Embryonic facial prominence (tissue), 1 donor: ENCODE measurements around the gene MRPL1.
"Not testable (repeated sequence)": the region's sequence is repeated elsewhere in the genome, so short reads cannot be mapped to it uniquely, and the experiment has no call there.

Source experiments
- DNase-seq: peaks from one replicate; pipeline ENCODE4 v3.0.0-alpha.2; 2016; ENCODE audit errors: extremely low spot score

Gene MRPL1

GRCh38 chr4:77913348-77913747 lies 50.7 kb downstream of the MRPL1 start:
- DNase-seq = no peak

GRCh38 chr4:77917075-77917474 lies 54.4 kb downstream of the MRPL1 start:
- DNase-seq = no peak

- no peak for DNase-seq
These were observed 55.0 kb downstream of the MRPL1 start for GRCh38 chr4:77917601-77918000.

- DNase-seq = no peak
These were observed 57.7 kb downstream of the MRPL1 start for GRCh38 chr4:77920371-77920770.

- DNase-seq = no peak
These were observed 59.1 kb downstream of the MRPL1 start for GRCh38 chr4:77921701-77922100.

- DNase-seq = no peak
These were observed 59.8 kb downstream of the MRPL1 start for GRCh38 chr4:77922158-77923094.

GRCh38 chr4:77927991-77928925 lies 65.6 kb downstream of the MRPL1 start:
- peak; percentile 22 for DNase-seq

- no peak for DNase-seq
These were observed 67.6 kb downstream of the MRPL1 start for GRCh38 chr4:77930154-77930639.

- DNase-seq = no peak
These were observed 68.2 kb downstream of the MRPL1 start for GRCh38 chr4:77930876-77931275.

- DNase-seq = no peak
These were observed 69.0 kb downstream of the MRPL1 start for GRCh38 chr4:77931452-77932135.

GRCh38 chr4:77938560-77938959 lies 75.9 kb downstream of the MRPL1 start:
- no peak for DNase-seq

- DNase-seq = not testable (repeated sequence)
These were observed 83.3 kb downstream of the MRPL1 start for GRCh38 chr4:77945929-77946328.

GRCh38 chr4:77950203-77950602 lies 87.6 kb downstream of the MRPL1 start:
- DNase-seq = no peak

GRCh38 chr4:77952457-77952856 lies 89.8 kb downstream of the MRPL1 start:
- DNase-seq = no peak

GRCh38 chr4:77954690-77955089 lies 92.1 kb downstream of the MRPL1 start:
- no peak for DNase-seq

GRCh38 chr4:77956917-77957316 lies 94.3 kb downstream of the MRPL1 start:
- DNase-seq = no peak

- no peak for DNase-seq
These were observed 96.3 kb downstream of the MRPL1 start for GRCh38 chr4:77958897-77959296.

GRCh38 chr4:77959566-77960338 lies 97.1 kb downstream of the MRPL1 start:
- peak; percentile 61 for DNase-seq

- no peak for DNase-seq
These were observed 97.7 kb downstream of the MRPL1 start for GRCh38 chr4:77960367-77960766.

- DNase-seq = no peak
These were observed 100.4 kb downstream of the MRPL1 start for GRCh38 chr4:77963004-77963403.

GRCh38 chr4:77973657-77974056 lies 111.0 kb downstream of the MRPL1 start:
- not testable (repeated sequence) for DNase-seq
